Thoracic aorta (tissue), 2 donors: Measurements from ENCODE around the gene VWA3A. TPM values are rescaled to one million over a fixed set of nuclear protein-coding genes. Genes with fewer than 3 reads are reported as not detected.

ENCODE experiments used
- ATAC-seq: fragments of 150-250 bp; one replicate; pipeline ENCODE4 v1.8.0; 2017; ENCODE audit warnings: low read depth; ENCODE audit not compliant: insufficient number of reproducible peaks, low FRiP score
- DNase-seq: peaks from one replicate; pipeline ENCODE4 v3.0.0-alpha.2; 2020; ENCODE audit warnings: low spot score
- H3K27ac ChIP-seq, 2 donors: fragments of 200-600 bp; sonication (generic); 1 replicate in 1 of 2; 2 replicates in 1 of 2; pipeline ENCODE4 v1.5.1; 2016; ENCODE audit warnings: mild to moderate bottlenecking in 2 of 2, moderate library complexity in 2 of 2
- H3K27me3 ChIP-seq: fragments of 200-600 bp; sonication (generic); replicated peaks from 2 replicates; pipeline ENCODE4 v1.6.0; 2016; ENCODE audit warnings: mild to moderate bottlenecking; ENCODE audit not compliant: insufficient read depth
- H3K36me3 ChIP-seq: fragments of 200-600 bp; sonication (generic); one replicate; pipeline ENCODE4 v1.5.1; 2016
- H3K4me1 ChIP-seq, 2 donors: fragments of 200-600 bp; sonication (generic); 1 replicate in 1 of 2; 2 replicates in 1 of 2; pipeline versions ENCODE4 v1.5.1 to v1.6.0; 2016; ENCODE audit warnings: low read depth in 2 of 2, mild to moderate bottlenecking in 1 of 2; ENCODE audit not compliant: control insufficient read depth in 1 of 2
- H3K4me3 ChIP-seq: fragments of 200-600 bp; sonication (generic); 2 replicates; pipeline ENCODE4 v1.5.1; 2016; ENCODE audit warnings: mild to moderate bottlenecking
- H3K9me3 ChIP-seq: fragments of 200-600 bp; sonication (generic); 2 replicates; pipeline ENCODE4 v1.5.1; 2016
- total RNA-seq, 2 donors: library from RNA; depleted of rRNA; stranded (reverse); fragments of >200 nt; gene quantifications; one replicate each; pipeline versions ENCODE4 v1.1.0 to v1.2.3, GENCODE V29; 2016
- TF ChIP-seq, protein P1 (sequence below): fragments of 200-600 bp; sonication (generic); IDR thresholded peaks from one replicate; pipeline ENCODE4 v1.5.1; 2019; ENCODE audit warnings: antibody characterized with exemption

The VWA3A gene
- total RNA-seq, 2 donors from 2014 or later: 2.3 TPM; not detected in 1

GRCh38 chr16:22161401-22161800 lies 69.1 kb downstream of the VWA3A start:
- TF ChIP-seq, protein P1, sequence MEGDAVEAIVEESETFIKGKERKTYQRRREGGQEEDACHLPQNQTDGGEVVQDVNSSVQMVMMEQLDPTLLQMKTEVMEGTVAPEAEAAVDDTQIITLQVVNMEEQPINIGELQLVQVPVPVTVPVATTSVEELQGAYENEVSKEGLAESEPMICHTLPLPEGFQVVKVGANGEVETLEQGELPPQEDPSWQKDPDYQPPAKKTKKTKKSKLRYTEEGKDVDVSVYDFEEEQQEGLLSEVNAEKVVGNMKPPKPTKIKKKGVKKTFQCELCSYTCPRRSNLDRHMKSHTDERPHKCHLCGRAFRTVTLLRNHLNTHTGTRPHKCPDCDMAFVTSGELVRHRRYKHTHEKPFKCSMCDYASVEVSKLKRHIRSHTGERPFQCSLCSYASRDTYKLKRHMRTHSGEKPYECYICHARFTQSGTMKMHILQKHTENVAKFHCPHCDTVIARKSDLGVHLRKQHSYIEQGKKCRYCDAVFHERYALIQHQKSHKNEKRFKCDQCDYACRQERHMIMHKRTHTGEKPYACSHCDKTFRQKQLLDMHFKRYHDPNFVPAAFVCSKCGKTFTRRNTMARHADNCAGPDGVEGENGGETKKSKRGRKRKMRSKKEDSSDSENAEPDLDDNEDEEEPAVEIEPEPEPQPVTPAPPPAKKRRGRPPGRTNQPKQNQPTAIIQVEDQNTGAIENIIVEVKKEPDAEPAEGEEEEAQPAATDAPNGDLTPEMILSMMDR: no peak

GRCh38 chr16:22161999-22162655 lies 69.8 kb downstream of the VWA3A start, which contains the start of gene SDR42E2:
Gene SDR42E2, plus strand, starts transcription at chr16:22162506. Its CDS starts 3,077 bp downstream, at chr16:22165583.
- H3K36me3 ChIP-seq: no peaks in the 10 kb centered on the region
- no peaks in the 10 kb centered on the region for H3K27me3 ChIP-seq
- peak within 1 kb of the TSS; percentile 38 for H3K4me3 ChIP-seq
- H3K9me3 ChIP-seq: no peaks in the 10 kb centered on the region
- ATAC-seq (no peak), DNase-seq (no peak)
- TF ChIP-seq, protein P1: no peak
- H3K27ac ChIP-seq: no peak within 1 kb of the TSS
- H3K4me1 ChIP-seq: no peaks in the 10 kb centered on the region

More at GRCh38 chr16:22161401-22161800, 69.1 kb downstream of the VWA3A start:
- no peaks in the 10 kb centered on the region for H3K36me3 ChIP-seq
- H3K9me3 ChIP-seq: no peaks in the 10 kb centered on the region
- DNase-seq (no peak), ATAC-seq (no peak)
- no peak overlapping the region for H3K4me3 ChIP-seq
- no peak overlapping the region for H3K27ac ChIP-seq
- no peaks in the 10 kb centered on the region for H3K27me3 ChIP-seq
- H3K4me1 ChIP-seq: no peaks in the 10 kb centered on the region

GRCh38 chr16:22162656-22163009 lies 70.3 kb downstream of the VWA3A start:
- Histone ChIP-seq H3K36me3 (no peaks in the 10 kb centered on the region), H3K27me3 (no peaks in the 10 kb centered on the region), H3K4me3 (peak overlapping the region; percentile 38), H3K4me1 (no peaks in the 10 kb centered on the region), H3K27ac (no peak overlapping the region), H3K9me3 (no peaks in the 10 kb centered on the region)
- TF ChIP-seq, protein P1: no peak
- DNase-seq (no peak), ATAC-seq (no peak)

DNA sequence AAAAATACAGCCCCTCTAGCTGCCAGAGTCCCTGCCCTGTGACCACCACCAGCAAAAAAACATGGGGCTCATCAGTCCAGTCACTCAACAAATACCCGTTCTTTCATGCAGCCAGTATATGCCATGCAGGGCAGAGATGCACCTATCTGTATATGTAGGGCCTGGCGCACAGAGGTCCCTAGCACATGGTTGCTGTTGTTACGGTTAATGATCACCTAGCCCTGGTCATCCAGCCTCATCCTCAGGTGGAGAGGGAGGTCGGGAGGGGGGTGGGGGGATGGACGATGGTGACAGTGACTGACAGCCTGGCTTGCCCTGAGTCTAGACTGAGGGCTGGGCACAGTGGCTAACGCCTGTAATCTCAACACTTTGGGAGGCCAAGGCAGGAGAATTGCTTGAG lies 71.5 kb downstream of the VWA3A start:
- H3K27ac ChIP-seq: no peak overlapping the region
- ATAC-seq (no peak), DNase-seq (no peak)
- no peaks in the 10 kb centered on the region for H3K4me1 ChIP-seq
- no peaks in the 10 kb centered on the region for H3K36me3 ChIP-seq
- no peak overlapping the region for H3K4me3 ChIP-seq
- TF ChIP-seq, protein P1: no peak
- H3K9me3 ChIP-seq: no peaks in the 10 kb centered on the region
- H3K27me3 ChIP-seq: no peaks in the 10 kb centered on the region

- no peaks in the 10 kb centered on the region for H3K4me1 ChIP-seq
- ATAC-seq (no peak), DNase-seq (no peak)
- no peaks in the 10 kb centered on the region for H3K9me3 ChIP-seq
- H3K36me3 ChIP-seq: no peaks in the 10 kb centered on the region
- H3K27ac ChIP-seq: no peak overlapping the region
- H3K27me3 ChIP-seq: no peaks in the 10 kb centered on the region
- H3K4me3 ChIP-seq: no peak overlapping the region
- TF ChIP-seq, protein P1: no peak
Observed at GRCh38 chr16:22164482-22164881, 72.1 kb downstream of the VWA3A start.
